HEK293T (cell line): Measurements from ENCODE around the gene MYO7A.

Experiments
- BHLHE40 ChIP-seq: fragments of 450-650 bp; IDR thresholded peaks from 2 replicates; pipeline ENCODE4 v1.6.1; 2016; ENCODE audit warnings: mild to moderate bottlenecking, moderate library complexity, borderline replicate concordance
- L3MBTL2 ChIP-seq: fragments of 450-650 bp; conservative IDR thresholded peaks from 2 replicates; pipeline ENCODE4 v1.6.1; 2016; ENCODE audit warnings: mild to moderate bottlenecking
- PKNOX1 ChIP-seq: fragments of 450-650 bp; IDR thresholded peaks from 2 replicates; pipeline ENCODE4 v1.6.1; 2016
- SP1 ChIP-seq: fragments of 450-650 bp; IDR thresholded peaks from 2 replicates; pipeline ENCODE4 v1.6.1; 2017
- ZNF384 ChIP-seq: fragments of 450-650 bp; IDR thresholded peaks from 2 replicates; pipeline ENCODE4 v1.6.1; 2016

GRCh38 chr11:77213589-77214428 lies 85.8 kb downstream of the MYO7A start:
- TF ChIP-seq SP1: no peak
- TF ChIP-seq L3MBTL2: no peak
- no peak for TF ChIP-seq BHLHE40
- TF ChIP-seq PKNOX1: no peak
- no peak for TF ChIP-seq ZNF384
